Limb (tissue), 2 donors: ENCODE measurements around the gene HABP2.

Experiments
- DNase-seq, 2 donors: peaks; one replicate each; pipeline ENCODE4 v3.0.0-alpha.2; 2016; ENCODE audit errors: extremely low spot score in 2 of 2

Gene HABP2

DNA sequence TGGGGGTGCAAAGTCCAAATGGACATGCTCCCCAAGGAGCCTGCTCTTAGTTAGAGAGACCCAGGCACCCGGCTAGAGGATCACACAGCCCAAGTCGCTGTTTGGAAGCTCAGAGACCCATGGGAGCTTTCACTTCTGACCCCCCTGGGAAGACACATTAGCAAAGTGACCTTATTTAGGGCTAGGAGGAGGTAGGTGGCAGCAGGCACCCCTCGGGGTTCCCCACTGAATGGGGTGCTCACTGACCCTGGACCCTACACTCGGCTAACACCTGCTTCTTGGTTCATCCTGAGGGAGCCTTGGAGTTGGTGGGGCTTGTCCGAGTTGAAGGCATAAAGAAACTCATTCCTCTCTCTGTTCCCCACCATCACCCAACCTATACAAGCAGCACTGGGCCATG, 27.1 kb upstream of the HABP2 start:
- peak in 1 of 2 donors; percentile 19 for DNase-seq

DNA sequence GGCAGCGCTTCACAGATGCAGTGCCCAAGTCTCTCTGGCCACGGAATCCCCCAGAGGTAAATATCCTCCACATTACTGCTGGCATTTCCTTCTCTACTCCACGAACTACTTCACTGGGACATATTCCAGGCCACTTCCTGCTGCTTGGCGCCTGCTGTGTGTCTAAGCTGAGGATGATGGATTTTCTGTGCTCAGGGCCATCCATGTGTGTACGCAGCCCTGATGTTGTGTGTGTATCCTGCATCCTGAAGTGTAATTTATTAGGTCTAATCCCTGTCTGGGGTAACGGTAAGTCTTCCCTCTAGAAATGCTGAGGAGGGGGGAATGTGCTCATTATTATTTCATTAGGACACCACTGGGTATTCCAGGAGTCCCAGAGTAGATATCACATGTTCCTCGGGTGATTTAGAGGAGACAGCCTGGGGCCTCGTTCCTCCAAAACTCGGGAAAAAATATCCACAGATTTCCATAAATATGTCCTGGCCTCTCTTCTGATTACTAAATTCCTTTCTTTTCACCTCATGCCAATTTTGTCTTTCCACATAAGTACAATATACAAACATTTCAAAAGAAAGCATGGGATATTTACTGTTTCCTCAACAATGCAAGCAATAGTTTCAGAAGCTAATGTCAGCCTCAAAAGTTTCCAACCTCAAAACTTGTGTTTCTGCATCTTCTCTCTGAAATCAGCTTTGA, 25.5 kb upstream of the HABP2 start:
- peak in 1 of 2 donors; percentile 5 for DNase-seq

DNA sequence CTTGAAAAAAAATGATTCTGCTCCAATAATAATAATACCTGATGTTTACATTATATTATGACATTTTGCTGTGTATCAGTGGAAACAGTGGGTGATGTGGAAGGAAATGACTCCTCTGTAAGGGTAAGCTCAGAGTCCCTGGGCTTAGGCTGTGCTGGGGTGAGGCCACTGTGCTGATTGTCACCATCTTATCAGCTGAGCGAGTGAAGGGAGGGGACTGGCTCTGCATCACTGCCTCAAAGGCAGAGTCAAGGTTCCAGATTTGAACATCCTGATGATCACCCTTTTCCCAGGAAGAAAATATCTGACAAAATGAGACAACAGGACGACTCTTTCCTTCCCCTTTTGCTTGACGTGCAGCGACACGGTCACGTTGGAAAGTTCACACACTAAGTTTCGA, 24.0 kb upstream of the HABP2 start:
- peak in 1 of 2 donors; percentile 2 for DNase-seq

DNA sequence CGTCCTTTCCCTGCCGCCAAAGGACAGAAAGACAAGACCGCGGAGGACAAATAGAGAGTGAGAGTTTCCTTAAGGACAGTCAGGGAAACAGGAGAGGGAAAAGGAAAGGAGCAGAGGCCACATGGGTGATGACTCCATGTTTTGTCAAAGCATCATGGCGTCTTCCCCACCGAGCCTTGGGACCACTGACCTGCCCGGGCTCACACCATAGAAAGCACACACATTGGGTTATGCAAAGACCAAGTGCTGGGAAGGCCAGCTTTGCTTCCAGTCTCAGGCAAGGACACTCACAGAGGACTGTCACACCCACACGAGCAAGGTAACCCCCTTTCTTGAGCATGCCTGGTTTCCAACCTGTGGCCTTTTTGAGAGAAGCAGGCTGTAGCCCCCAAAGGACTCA, 23.3 kb upstream of the HABP2 start:
- no peak for DNase-seq

DNA sequence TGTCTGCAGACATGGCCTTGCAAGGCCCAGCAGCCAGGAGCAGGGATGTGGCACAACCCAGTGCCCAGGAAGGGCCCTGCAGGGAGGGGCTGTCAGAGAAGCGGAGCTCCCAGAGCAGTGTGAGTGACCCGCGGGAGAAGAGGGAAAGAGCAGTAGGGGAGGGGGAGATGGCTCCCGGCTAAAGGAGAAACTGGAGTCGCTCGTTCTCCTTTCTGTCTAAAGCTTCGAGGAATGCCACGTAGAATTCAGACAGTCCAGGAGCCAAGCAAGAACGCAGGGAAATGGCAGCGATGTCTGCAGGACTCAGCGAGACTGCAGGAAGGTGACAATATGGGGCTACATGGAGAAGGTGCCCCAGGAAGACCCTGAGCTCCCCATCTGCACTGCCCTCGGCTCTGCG, 22.4 kb upstream of the HABP2 start:
- peak in 1 of 2 donors; percentile 17 for DNase-seq

DNA sequence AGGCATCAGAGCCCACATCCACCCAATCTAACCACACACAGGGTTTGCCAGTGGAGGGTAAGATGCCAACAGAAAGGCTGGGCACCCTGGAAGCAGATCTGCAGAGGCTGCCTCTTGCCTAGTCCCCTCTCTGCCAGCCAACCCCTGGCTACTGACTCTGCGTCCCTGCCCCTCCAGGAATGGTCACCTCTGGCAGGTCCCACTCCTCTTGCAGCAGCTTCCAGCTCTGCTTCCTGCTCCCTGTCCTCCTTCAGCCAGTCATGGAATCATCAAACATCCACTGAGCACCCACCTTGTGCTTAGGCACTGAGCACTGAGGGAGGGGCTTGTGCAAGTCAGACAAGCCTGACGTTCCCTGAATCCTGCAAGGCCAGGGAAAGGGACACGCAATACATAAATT, 20.1 kb upstream of the HABP2 start:
- DNase-seq: no peak

DNA sequence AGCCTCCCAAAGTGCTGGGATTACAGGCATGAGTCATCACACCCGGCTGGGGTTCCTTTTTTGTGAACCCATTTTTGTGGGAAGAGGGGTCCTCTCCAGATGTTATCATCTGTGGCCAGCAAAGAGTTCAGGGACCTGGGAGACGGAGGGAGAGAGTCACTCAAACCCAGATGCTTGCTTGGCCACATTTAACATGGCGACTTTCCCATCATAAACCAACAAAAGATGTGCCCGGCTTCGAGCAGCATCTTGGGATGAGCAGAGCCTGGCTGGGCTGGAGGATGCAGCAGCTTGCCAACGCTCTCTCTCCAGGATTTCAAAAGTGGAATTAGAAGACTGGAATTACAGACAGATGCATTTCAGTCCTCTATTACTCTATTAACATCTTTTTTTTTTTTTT, 19.1 kb upstream of the HABP2 start:
- no peak for DNase-seq

DNA sequence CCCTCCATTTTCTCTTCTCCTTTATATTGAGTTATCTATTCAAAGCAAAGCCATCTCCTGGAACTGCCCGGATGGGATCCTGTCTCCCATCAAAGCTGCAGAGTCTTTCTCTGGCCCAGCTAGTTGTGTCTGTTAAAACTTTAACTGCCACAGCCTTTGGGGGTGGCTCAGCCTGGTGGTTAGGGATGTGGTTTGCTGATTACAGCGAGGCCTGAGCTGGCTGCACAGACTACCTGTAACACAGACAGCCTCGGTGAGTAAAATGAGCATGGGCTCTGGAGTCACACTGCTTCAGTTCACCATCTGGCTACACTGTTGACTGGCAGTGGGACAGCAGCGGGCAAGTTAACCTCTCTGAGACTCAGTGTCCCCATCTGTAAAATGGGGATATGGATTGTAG, 18.4 kb upstream of the HABP2 start:
- no peak for DNase-seq

DNA sequence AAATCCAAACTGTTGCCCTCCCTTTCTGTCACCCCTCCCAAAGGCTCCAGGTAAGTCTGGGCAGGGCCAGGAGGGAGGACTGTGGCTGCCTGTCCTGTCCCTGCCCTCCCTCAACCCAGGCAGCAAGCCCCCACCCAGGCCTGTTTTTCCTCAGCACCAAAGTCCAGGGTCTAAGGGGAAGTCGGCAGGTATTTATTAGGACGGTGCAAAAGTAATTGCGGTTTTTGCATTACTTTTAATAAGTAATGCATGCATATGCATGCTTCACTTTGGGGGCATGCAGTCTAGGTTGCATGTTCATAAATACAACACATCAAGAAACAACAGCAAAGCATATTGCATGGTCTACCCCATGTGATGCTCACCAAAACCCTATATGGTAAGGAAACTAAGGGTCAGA, 15.2 kb upstream of the HABP2 start:
- no peak for DNase-seq

DNA sequence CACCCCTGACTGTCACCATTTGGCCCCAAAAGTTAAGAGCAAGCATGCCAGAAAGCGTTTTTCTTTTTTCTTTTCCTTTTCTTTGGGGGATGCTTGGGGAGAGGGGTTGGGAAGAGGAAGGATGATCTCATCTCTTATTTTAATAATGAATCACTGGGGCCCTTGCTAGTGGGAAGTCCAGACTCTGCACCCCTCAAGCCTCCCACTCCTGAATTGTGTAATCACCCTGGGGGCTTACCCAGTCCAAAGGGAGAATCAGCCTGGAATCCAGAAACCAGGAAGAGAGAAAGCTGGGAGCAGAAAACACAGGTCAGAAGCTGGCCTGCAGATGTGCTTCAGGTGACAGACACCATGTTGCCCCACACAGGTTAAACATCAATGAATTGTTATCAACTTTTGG, 14.7 kb upstream of the HABP2 start:
- no peak for DNase-seq

DNA sequence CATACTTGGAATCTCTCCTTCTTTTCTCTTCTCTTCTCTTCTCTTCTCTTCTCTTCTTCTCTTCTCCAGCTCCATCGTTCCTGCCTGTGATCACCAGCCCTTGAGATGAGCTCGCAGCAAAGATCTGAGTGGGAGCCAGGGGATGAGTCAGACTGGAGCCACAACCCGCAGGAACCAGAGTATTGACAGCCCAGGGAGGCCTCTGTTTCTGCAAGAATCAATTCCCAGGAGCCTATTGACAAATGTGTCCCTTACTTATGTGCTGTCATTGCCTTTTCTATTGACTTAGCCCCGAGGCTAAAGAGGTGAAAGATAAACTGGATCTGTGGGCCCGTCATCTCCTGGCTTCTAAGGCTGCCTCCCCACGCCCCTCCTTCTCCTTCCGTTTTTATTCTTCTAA, 13.1 kb upstream of the HABP2 start:
- DNase-seq: no peak

DNA sequence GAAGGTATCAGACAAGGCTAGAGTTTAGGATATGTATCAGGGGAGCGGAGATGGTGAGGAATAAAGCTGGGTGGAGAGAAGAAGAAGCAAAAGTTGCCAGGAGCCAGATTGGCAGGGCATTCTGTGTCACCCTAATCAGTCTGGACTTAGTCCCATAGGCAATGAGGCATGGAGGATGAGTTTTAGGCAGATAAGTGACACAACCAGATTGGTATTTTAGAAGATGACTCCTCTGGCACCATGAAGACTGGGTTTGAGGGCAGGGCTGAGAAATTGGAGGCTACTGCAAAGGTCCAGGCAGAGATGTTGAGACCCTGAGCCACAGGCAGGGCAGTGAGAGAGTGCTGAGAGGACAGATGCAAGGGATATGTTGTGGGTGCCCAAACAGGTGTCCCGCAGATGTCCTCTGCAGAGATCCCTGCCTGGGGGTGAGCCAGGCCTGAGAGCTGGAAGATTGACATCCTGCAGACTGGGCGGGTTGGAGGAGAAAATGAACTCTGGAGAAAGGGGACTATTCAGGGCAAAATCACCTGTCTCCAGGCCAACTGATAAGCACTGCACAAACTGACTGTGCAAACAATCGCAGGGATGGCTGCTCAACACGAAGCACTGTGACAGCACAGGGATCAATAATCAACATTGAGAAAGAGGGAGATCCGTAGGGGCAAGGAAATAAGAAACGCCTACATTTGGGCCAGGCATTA, 11.9 kb upstream of the HABP2 start:
- DNase-seq: no peak

DNA sequence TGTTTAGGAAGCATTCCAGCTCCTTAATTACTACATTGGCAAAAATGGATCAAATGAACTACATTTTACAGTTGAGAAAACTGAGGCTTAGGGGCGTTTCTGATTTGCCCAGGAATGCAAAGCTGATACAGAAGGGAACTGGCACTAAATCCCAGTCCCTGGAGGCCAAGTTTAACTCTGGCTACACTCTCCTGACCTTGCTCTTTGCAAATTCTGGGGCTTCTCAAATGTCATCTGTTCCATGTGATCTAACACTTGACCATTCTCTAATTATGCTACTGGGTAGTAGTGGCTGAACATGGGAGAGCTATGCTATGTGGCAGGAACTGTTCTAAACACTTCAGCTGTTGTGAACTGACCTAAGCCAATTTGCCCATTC, 11.3 kb upstream of the HABP2 start:
- DNase-seq: no peak

DNA sequence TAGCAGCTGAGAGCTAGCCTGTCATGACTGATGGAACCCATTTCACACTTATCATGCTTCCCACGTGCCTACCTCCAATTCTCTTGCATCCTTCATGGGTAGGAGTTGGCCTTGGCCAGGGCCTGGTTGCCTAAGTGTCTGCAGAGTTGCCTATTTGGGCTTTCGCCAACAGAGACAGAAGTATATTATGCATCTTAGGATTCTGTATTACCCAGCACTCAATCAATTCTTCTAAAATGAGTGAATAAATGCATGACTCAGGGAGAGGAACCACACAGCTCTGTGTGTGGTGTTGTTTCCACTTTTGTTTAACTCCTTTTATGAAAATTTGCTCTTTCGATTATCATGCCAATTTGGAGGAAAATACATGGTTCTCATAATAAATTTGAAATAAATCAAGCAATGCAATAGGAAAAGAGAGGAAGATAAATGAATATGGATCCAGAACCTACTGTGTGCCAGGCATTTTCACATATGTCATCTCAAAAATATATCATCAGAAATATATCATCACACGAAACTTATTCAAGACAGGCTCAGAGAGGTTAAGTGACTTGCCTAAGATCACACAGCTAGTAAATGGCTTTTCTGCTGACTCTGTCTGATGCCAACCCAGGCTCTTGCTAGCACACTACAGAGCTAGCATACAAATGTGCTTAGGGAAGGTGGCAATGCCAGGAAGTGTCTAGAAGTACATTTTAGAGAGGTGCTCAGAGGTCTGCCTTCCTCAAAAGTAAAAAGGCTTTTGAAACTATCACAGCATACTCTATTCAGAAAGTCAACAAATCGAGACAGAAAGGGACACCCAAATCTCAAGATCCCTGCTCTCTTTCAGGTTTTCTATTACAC, 9.5 kb upstream of the HABP2 start:
- no peak for DNase-seq

DNA sequence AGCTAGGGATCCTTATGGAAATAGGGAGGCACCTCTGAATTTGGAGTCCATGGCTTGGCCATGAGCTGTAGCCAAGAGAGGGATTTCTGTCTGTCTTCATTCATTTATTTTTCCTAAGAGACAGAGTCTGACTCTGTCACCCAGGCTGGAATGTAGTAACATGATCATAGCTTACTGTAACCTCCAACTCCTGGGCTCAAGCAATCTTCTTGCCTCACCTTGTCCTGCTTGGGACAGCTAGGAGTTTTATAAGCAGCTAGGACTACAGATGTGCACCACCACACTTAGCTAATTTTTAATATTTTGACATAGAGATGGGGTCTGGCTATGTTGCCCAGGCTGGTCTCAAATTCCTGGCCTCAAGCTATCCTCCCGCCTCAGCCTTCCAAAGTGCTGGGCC, 8.5 kb upstream of the HABP2 start:
- DNase-seq: no peak

DNA sequence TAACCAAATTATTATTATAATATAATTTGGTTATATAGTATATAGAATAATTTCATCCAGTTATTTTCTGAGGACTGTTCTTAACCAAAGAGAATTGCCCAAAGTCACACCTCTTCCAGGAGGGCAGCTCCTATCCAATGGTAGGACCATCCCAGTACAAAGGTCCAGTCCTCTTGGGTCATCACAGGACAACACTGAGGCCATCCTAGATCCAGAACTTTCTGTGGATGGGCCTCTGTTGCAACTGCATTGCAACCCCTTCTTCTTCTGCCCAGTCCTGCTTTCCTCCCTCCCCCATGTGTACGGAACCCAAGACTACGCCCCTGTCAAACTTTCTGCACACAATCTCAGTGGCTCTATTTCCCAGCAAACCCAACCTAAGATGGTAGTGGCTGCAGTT, 5.4 kb upstream of the HABP2 start:
- no peak for DNase-seq

DNA sequence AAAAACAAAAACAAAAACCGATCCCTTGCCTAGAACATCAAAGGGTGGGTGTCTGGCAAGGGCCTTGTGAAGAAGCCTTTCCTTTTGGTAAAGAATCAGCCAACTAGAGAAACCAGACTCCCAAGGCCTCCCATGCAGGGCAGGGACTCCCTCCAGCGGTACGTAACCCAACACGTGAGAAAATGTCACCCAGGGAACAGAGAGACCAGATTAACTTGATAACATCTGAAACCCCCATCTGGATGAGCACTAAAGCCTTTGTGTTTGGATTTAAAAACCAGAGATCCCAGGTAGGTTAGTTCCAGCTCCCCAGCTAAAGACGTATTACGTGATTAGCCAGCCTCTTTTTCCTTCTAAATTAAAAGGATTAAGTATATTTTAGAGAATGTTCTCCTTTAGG, 3.0 kb upstream of the HABP2 start:
- no peak for DNase-seq

DNA sequence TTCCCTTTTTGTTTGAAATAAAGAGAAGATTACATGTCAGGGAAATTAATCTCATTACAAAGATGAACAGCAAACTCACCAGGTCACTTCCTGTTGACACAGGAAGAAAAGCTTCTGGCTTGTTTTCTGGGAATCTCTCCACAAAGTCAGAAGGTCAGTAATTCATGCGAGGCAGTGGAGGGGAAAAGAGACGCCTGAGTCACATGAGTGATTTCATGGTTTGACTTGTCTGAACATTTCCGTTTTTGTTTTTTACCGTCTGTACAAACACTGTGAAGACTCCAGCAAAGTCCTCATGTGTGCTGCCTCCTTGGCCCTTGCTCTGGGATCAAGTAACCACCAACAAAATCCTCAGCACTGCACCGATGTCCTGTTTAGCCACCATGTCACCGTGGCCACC, 2.5 kb upstream of the HABP2 start:
- no peak for DNase-seq

DNA sequence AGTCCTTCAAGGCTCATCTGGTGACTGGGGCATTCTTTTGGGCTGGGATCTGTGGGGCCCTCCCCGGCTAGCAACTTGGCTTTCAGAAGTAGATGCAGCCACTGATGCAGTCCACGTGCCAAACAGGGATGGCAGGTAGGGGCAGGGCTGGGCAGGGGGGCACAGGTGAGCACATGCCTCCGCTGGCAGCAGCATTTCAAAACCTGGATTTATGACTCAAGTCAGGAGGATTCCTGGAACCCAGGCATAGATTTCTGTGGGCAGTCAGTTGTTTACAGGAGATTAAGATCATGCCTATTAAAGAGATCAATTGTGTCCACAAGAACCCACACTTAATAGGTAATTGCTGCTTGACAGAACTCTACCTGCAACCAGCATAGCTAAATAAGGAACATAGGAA, 839 bp upstream of the HABP2 start:
- no peak for DNase-seq

DNA sequence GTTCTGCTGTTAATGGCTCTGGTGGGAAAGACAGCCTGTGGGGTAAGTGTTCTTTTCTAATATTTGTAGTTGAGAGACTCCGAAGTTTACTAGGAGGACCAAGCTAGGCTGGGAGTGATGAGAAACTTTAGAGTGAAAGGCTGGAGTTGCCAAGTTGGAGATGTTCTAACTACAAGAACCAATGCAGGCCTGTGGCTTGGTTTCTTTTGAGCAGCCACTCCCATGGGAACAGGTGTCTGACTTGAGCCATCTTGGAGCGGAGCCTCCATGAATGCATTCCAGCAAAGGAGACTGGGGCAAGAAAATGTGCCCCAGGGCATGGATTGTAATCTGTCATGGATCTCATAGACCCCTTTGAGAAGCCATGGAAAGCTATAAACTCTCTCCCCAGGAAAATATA, 296 bp downstream of the HABP2 start:
- no peak for DNase-seq

DNA sequence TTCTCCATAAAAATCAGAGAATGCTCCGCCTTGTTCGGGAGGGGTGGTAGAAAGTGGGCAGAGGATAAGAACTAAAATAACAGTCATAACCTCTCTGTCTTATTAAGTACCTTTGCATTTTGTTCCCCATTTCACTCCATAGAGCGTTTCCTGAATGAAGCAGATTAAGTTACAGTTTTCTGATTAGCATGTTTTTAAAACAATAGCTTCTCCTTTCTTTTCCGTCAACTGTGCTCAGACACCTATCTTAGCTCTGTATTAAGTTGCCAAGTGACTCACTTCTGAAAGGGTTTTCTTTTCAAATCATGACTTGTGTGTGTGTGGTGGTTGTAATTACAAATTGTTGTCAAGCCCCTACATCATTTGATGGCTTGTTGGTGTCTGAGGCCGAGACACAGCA, 1.4 kb downstream of the HABP2 start:
- DNase-seq: no peak

DNA sequence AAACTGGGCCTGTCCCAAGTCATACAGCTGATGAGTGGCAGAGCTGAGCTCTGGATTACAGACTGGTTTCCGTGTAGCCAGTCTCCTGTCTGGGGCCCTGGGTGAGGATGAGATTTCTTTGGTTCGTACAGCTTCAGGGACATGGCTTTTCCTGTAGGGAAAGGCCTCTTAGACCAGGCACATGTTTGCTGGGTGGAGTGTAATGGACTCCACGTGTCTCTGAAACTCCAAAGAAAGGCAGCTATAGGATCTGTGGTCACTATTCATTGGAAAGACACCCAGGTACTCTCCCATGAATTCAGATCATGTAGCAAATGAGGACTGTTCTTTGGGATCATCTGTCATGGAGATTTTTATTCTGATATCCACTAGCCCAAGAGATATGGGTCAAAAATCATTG, 2.4 kb downstream of the HABP2 start:
- no peak for DNase-seq

DNA sequence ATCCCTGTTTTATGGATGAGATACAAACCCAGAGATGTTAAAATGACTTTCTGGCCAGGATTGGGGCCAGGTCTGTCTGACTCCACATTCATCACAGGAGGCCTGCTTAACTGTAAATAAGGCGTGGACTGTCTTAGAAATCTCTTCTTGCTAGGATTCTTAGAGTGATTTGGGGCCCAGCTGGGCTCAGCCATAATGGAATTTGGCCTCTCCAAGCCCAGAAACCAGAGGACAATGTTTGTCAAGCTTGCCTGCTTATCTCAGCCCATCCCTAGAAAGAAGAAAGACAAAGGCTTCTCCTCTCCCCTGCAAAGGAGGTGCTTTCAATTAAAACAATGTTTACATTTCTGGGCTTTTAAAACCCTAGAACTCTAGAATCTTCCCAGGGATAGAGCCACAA, 2.9 kb downstream of the HABP2 start:
- DNase-seq: no peak
